ENCODE data around the gene BLOC1S5.

The BLOC1S5 gene

GRCh38 chr6:8000636-8001035 lies 63.6 kb downstream of the BLOC1S5 start:
- Histone ChIP-seq H3K27me3 (ENCODE audit: control insufficient read depth in 1 of 2, insufficient read depth in 2 of 2, low read length in 2 of 2) (no peaks in the 10 kb centered on the region), H3K4me3 (ENCODE audit: low read depth in 1 of 2, low read length in 2 of 2) (no peak overlapping the region), H3K9me3 (ENCODE audit: low read length) (no peaks in the 10 kb centered on the region), H3K4me1 (ENCODE audit: insufficient read depth, low read length) (peaks cover 24% of the 10 kb centered on the region), H3K36me3 (ENCODE audit: insufficient read depth, low read length) (no peaks in the 10 kb centered on the region), H3K27ac (ENCODE audit: low read depth, low read length) (no peak overlapping the region), H3K9ac (ENCODE audit: low read length) (no peak overlapping the region)

- no peak overlapping the region for H3K9ac ChIP-seq (ENCODE audit: low read length)
- H3K36me3 ChIP-seq (ENCODE audit: insufficient read depth, low read length) = no peaks in the 10 kb centered on the region
- no peak overlapping the region for H3K27ac ChIP-seq (ENCODE audit: low read depth, low read length)
- H3K4me1 ChIP-seq (ENCODE audit: insufficient read depth, low read length) = peaks cover 24% of the 10 kb centered on the region
- H3K4me3 ChIP-seq (ENCODE audit: low read depth in 1 of 2, low read length in 2 of 2) = no peak overlapping the region
- no peaks in the 10 kb centered on the region for H3K9me3 ChIP-seq (ENCODE audit: low read length)
- no peaks in the 10 kb centered on the region for H3K27me3 ChIP-seq (ENCODE audit: control insufficient read depth in 1 of 2, insufficient read depth in 2 of 2, low read length in 2 of 2)
These were observed 64.0 kb downstream of the BLOC1S5 start for GRCh38 chr6:8000188-8000596.

GRCh38 chr6:7999201-7999600 lies 65.0 kb downstream of the BLOC1S5 start:
- no peaks in the 10 kb centered on the region for H3K9me3 ChIP-seq (ENCODE audit: low read length)
- no peak overlapping the region for H3K4me3 ChIP-seq (ENCODE audit: low read depth in 1 of 2, low read length in 2 of 2)
- H3K36me3 ChIP-seq (ENCODE audit: insufficient read depth, low read length) = no peaks in the 10 kb centered on the region
- H3K27ac ChIP-seq (ENCODE audit: low read depth, low read length) = no peak overlapping the region
- peaks cover 24% of the 10 kb centered on the region for H3K4me1 ChIP-seq (ENCODE audit: insufficient read depth, low read length)
- no peak overlapping the region for H3K9ac ChIP-seq (ENCODE audit: low read length)
- H3K27me3 ChIP-seq (ENCODE audit: control insufficient read depth in 1 of 2, insufficient read depth in 2 of 2, low read length in 2 of 2) = no peaks in the 10 kb centered on the region

GRCh38 chr6:7998103-7998725 lies 66.0 kb downstream of the BLOC1S5 start:
- Histone ChIP-seq H3K9ac (ENCODE audit: low read length) (no peak overlapping the region), H3K9me3 (ENCODE audit: low read length) (no peaks in the 10 kb centered on the region), H3K36me3 (ENCODE audit: insufficient read depth, low read length) (no peaks in the 10 kb centered on the region), H3K4me1 (ENCODE audit: insufficient read depth, low read length) (peaks cover 24% of the 10 kb centered on the region), H3K27me3 (ENCODE audit: control insufficient read depth in 1 of 2, insufficient read depth in 2 of 2, low read length in 2 of 2) (no peaks in the 10 kb centered on the region), H3K4me3 (ENCODE audit: low read depth in 1 of 2, low read length in 2 of 2) (no peak overlapping the region), H3K27ac (ENCODE audit: low read depth, low read length) (no peak overlapping the region)

- no peaks in the 10 kb centered on the region for H3K36me3 ChIP-seq (ENCODE audit: insufficient read depth, low read length)
- peaks cover 28% of the 10 kb centered on the region for H3K4me1 ChIP-seq (ENCODE audit: insufficient read depth, low read length)
- H3K27ac ChIP-seq (ENCODE audit: low read depth, low read length) = no peak overlapping the region
- H3K27me3 ChIP-seq (ENCODE audit: control insufficient read depth in 1 of 2, insufficient read depth in 2 of 2, low read length in 2 of 2) = no peaks in the 10 kb centered on the region
- no peaks in the 10 kb centered on the region for H3K9me3 ChIP-seq (ENCODE audit: low read length)
- H3K9ac ChIP-seq (ENCODE audit: low read length) = no peak overlapping the region
- H3K4me3 ChIP-seq (ENCODE audit: low read depth in 1 of 2, low read length in 2 of 2) = no peak overlapping the region
These were observed 66.9 kb downstream of the BLOC1S5 start for GRCh38 chr6:7997286-7997685.

GRCh38 chr6:7996538-7997111 lies 67.6 kb downstream of the BLOC1S5 start:
- no peak overlapping the region for H3K27ac ChIP-seq (ENCODE audit: low read depth, low read length)
- H3K9ac ChIP-seq (ENCODE audit: low read length) = no peak overlapping the region
- no peaks in the 10 kb centered on the region for H3K27me3 ChIP-seq (ENCODE audit: control insufficient read depth in 1 of 2, insufficient read depth in 2 of 2, low read length in 2 of 2)
- H3K36me3 ChIP-seq (ENCODE audit: insufficient read depth, low read length) = no peaks in the 10 kb centered on the region
- no peaks in the 10 kb centered on the region for H3K9me3 ChIP-seq (ENCODE audit: low read length)
- H3K4me1 ChIP-seq (ENCODE audit: insufficient read depth, low read length) = peaks cover 30% of the 10 kb centered on the region
- H3K4me3 ChIP-seq (ENCODE audit: low read depth in 1 of 2, low read length in 2 of 2) = no peak overlapping the region

GRCh38 chr6:7993952-7994351 lies 70.2 kb downstream of the BLOC1S5 start:
- Histone ChIP-seq H3K4me3 (ENCODE audit: low read depth in 1 of 2, low read length in 2 of 2) (no peak overlapping the region), H3K27ac (ENCODE audit: low read depth, low read length) (no peak overlapping the region), H3K9me3 (ENCODE audit: low read length) (no peaks in the 10 kb centered on the region), H3K9ac (ENCODE audit: low read length) (no peak overlapping the region), H3K36me3 (ENCODE audit: insufficient read depth, low read length) (no peaks in the 10 kb centered on the region), H3K4me1 (ENCODE audit: insufficient read depth, low read length) (peaks cover 30% of the 10 kb centered on the region), H3K27me3 (ENCODE audit: control insufficient read depth in 1 of 2, insufficient read depth in 2 of 2, low read length in 2 of 2) (no peaks in the 10 kb centered on the region)

- Histone ChIP-seq H3K9ac (ENCODE audit: low read length) (no peak overlapping the region), H3K9me3 (ENCODE audit: low read length) (no peaks in the 10 kb centered on the region), H3K27ac (ENCODE audit: low read depth, low read length) (no peak overlapping the region), H3K4me3 (ENCODE audit: low read depth in 1 of 2, low read length in 2 of 2) (no peak overlapping the region), H3K36me3 (ENCODE audit: insufficient read depth, low read length) (no peaks in the 10 kb centered on the region), H3K27me3 (ENCODE audit: control insufficient read depth in 1 of 2, insufficient read depth in 2 of 2, low read length in 2 of 2) (no peaks in the 10 kb centered on the region), H3K4me1 (ENCODE audit: insufficient read depth, low read length) (peaks cover 27% of the 10 kb centered on the region)
These were observed 70.8 kb downstream of the BLOC1S5 start for GRCh38 chr6:7993399-7993798.

GRCh38 chr6:7992002-7992815 lies 72.0 kb downstream of the BLOC1S5 start:
- Histone ChIP-seq H3K9me3 (ENCODE audit: low read length) (no peaks in the 10 kb centered on the region), H3K36me3 (ENCODE audit: insufficient read depth, low read length) (no peaks in the 10 kb centered on the region), H3K4me3 (ENCODE audit: low read depth in 1 of 2, low read length in 2 of 2) (no peak overlapping the region), H3K4me1 (ENCODE audit: insufficient read depth, low read length) (peaks cover 17% of the 10 kb centered on the region), H3K27ac (ENCODE audit: low read depth, low read length) (no peak overlapping the region), H3K27me3 (ENCODE audit: control insufficient read depth in 1 of 2, insufficient read depth in 2 of 2, low read length in 2 of 2) (no peaks in the 10 kb centered on the region), H3K9ac (ENCODE audit: low read length) (no peak overlapping the region)

GRCh38 chr6:7991536-7991935 lies 72.7 kb downstream of the BLOC1S5 start:
- no peaks in the 10 kb centered on the region for H3K9me3 ChIP-seq (ENCODE audit: low read length)
- no peaks in the 10 kb centered on the region for H3K36me3 ChIP-seq (ENCODE audit: insufficient read depth, low read length)
- H3K27me3 ChIP-seq (ENCODE audit: control insufficient read depth in 1 of 2, insufficient read depth in 2 of 2, low read length in 2 of 2) = no peaks in the 10 kb centered on the region
- no peak overlapping the region for H3K4me3 ChIP-seq (ENCODE audit: low read depth in 1 of 2, low read length in 2 of 2)
- H3K9ac ChIP-seq (ENCODE audit: low read length) = no peak overlapping the region
- H3K4me1 ChIP-seq (ENCODE audit: insufficient read depth, low read length) = peaks cover 10% of the 10 kb centered on the region
- H3K27ac ChIP-seq (ENCODE audit: low read depth, low read length) = no peak overlapping the region

GRCh38 chr6:7986219-7986618 lies 78.0 kb downstream of the BLOC1S5 start:
- Histone ChIP-seq H3K27me3 (ENCODE audit: control insufficient read depth in 1 of 2, insufficient read depth in 2 of 2, low read length in 2 of 2) (no peaks in the 10 kb centered on the region), H3K27ac (ENCODE audit: low read depth, low read length) (no peak overlapping the region), H3K4me3 (ENCODE audit: low read depth in 1 of 2, low read length in 2 of 2) (no peak overlapping the region), H3K9ac (ENCODE audit: low read length) (no peak overlapping the region), H3K36me3 (ENCODE audit: insufficient read depth, low read length) (no peaks in the 10 kb centered on the region), H3K4me1 (ENCODE audit: insufficient read depth, low read length) (no peaks in the 10 kb centered on the region), H3K9me3 (ENCODE audit: low read length) (no peaks in the 10 kb centered on the region)

Data from muscle layer of colon (tissue), 2 donors.